GM12864 (cell line): ENCODE measurements around the gene CD200R1L.

Source experiments
- DNase-seq: peaks from one replicate; pipeline ENCODE4 v3.0.0-alpha.2; 2011; ENCODE audit warnings: low read depth
- H3K4me3 ChIP-seq: 2 replicates; pipeline ENCODE4 v1.5.1; 2011; ENCODE audit warnings: mild to moderate bottlenecking, low read depth, low read length, control low read depth
- CTCF ChIP-seq: IDR thresholded peaks from 2 replicates; pipeline ENCODE4 v1.5.1; 2011; ENCODE audit warnings: low read depth, mild to moderate bottlenecking, moderate library complexity, low read length, control low read depth, inconsistent platforms; ENCODE audit errors: missing control alignments

The CD200R1L gene, protein sequence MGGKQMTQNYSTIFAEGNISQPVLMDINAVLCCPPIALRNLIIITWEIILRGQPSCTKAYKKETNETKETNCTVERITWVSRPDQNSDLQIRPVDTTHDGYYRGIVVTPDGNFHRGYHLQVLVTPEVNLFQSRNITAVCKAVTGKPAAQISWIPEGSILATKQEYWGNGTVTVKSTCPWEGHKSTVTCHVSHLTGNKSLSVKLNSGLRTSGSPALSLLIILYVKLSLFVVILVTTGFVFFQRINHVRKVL

GRCh38 chr3:112846764-112847163 lies at the start of gene CD200R1L:
CD200R1L (minus strand) TSS chr3:112846864; CDS start chr3:112829367, 17,497 bp downstream.
- H3K4me3 ChIP-seq = no peak within 1 kb of the TSS
- DNase-seq = no peak
- TF ChIP-seq CTCF = no peak

GRCh38 chr3:112894258-112894657 lies 47.6 kb upstream of the CD200R1L start:
- DNase-seq = no peak
- H3K4me3 ChIP-seq = no peak overlapping the region
- no peak for TF ChIP-seq CTCF

DNA sequence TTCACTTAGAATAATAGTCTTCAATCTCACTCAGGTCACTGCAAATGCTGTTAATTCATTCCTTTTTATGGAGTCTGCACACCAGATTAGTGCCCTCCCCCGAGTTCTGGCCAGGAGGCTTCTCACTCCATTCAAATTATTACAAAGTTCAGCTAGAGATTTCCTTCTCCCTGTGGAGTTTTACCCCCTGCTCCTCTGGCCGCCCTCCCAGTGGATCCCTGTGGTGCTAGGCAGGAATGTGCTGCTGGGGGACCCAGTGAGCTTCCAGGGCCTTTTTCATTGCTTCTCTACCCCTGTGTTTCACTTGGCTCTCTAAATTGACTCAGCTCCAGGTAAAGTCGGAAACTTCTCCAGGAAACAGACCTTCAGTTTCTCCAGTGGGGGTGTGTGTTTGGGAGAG lies 42.7 kb upstream of the CD200R1L start:
- TF ChIP-seq CTCF = no peak
- H3K4me3 ChIP-seq = no peak overlapping the region
- DNase-seq = no peak

GRCh38 chr3:112888381-112889085 lies 41.9 kb upstream of the CD200R1L start:
- DNase-seq = no peak

DNA sequence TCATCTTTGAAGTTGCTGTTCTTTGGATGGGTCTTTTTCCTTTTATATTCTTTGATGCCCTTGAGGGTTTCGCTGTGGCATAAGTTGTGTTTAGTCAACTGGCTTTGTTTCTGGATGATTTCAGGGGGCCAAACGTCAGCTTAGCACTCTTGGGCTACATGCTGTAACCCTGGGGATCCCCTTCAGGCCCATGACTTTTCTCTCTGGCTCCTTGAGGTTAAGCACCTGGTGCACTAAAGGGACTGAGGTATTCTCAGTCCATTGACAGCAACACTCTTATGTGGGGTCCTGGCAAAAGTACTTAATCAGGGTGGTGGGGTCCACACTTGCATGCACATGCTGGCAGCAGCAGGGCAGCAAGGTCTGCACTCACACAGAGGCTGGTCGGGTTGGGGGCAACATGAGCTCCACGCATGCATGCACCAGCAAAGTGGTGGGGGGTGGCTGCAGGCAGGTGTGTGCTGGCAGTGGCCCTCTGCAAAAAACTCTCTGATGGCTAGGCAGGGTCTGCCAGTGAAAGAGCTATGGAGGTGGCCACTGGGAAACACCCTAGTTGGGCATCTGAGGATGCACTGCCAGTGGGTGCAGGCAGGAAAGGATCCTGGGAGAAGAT lies 38.1 kb upstream of the CD200R1L start:
- no peak overlapping the region for H3K4me3 ChIP-seq
- no peak for TF ChIP-seq CTCF
- DNase-seq = no peak

More at GRCh38 chr3:112888381-112889085, 41.9 kb upstream of the CD200R1L start:
- no peak overlapping the region for H3K4me3 ChIP-seq
- TF ChIP-seq CTCF = no peak

DNA sequence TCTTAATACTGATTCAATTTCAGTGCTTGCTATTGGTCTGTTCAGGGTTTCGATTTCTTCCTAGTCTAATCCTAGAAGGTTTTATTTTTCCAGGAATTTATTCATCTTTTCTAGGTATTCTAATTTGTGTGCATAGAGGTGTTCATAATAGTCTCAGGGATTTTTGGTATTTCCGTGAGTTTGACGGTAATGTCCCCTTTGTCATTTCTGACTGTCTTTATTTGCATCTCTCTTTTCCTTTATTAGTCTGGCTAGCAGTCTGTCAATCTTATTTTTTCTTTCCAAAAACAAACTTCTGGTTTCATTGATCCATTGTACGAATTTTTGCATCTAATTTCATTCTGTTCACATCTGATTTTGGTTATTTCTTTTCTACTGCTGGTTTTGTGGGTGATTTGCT lies 35.2 kb upstream of the CD200R1L start:
- H3K4me3 ChIP-seq = no peak overlapping the region
- TF ChIP-seq CTCF = no peak
- DNase-seq = no peak
